GM19240 (cell line): ENCODE measurements around the gene TFAP2C.
"Not testable (repeated sequence)": the region's sequence is repeated elsewhere in the genome, so short reads cannot be mapped to it uniquely, and the experiment has no call there.

Experiments used
- DNase-seq: peaks from one replicate; pipeline ENCODE4 v3.0.0; 2011; ENCODE audit warnings: low spot score; ENCODE audit not compliant: insufficient read length

Gene TFAP2C

DNA sequence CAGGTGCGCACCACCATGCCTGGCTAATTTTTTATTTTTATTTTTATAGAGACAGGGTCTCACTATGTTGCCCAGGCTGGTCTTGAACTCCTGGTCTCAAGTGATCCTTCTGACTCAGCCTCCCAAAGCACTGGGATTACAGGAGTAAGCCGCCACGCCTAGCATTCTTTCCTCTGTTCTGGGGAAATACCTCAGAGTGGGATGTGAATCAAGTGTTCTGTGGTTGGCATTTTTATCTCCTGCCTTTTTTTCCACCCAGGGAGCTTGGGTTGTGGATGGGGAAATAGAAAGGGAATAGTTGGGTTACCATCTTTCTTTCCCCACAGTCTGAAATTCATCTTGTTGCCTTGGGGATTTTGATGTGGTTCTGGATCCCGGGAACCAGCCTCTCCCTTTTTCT is 24.1 kb downstream of the TFAP2C start:
- no peak for DNase-seq

DNA sequence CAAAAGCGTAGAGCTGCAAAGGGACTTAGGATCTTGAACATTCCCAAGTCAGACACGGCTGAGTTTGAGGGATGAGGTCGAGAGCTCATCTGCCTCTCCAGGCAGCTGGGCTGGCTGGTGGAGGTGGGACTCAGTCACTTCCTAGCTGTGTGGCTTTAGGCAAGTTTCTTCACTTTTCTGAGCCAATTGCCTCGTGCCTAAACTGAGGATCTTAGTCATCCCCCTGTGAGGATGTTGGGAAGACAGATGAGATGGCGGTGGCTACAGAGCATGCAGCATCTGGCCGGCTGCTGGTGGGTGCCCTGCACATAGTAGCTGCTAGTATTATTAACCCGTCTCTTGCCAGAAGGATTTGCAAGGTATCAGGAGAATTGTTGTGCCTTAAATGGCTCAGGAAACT is 27.5 kb downstream of the TFAP2C start:
- DNase-seq, result no peak

DNA sequence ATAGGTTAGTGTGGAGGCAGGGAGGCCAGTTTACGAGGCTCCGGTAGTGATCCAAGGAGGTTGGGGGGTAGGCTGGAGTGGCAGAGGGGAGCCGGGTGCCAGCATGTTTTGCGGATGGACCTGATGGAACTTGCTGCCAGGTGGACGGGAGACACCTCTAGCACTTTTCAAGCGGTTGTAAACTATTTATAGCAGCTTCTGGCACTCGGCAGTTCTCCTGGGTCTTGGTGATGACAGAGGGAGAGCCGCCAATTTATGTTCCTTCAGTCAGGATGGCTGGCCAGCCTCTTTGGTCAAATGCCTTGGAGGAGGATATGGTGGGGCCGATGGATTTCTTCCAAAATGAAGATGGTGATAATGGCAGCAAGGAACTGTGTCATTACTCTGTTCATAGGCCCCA is 28.8 kb downstream of the TFAP2C start:
- DNase-seq, result no peak

DNA sequence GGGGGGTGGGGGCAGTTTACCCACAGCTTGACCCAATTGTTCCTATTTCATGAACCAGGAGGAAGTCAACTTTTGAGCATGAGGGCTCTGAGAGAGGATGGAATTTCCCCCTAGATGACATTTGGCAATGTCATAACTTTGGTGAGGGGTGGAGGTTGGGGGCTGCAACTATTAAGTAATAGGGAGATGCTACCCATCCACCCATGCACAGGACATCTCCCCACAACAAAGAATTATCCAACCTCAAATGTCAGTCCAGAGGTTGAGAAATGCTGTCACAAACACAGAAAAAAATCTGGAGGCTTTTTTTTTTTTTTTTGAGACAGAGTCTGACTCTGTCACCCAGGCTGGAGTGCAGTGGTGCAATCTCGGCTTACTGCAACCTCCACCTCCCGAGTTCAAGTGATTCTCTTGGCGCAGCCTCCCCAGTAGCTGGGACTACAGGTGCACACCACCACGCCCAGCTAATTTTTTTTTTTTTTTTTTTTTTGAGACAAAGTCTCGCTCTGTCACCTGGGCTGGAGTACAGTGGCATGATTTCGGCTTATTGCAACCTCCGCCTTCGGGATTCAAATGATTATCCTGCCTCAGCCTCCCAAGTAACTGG is 29.3 kb downstream of the TFAP2C start:
- not testable (repeated sequence) for DNase-seq

DNA sequence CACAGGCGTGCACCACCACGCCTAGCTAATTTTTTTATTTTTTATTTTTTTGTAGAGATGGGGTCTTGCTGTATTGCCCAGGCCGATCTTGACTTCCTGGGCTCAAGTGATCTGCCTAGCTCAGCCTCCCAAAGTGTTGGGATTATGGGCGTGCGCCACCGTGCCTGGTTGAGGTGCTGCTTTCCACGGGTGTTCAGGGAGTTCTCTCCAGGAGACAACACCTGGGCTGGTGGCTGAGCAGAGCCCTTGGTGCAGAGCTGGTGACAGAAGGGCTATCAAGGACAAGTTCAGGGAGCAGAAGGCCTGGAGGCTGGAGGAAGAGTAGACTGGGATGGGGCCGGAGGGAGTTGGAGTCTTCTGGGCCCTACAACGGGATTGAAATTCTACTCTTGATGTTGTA is 34.6 kb downstream of the TFAP2C start:
- no peak for DNase-seq

DNA sequence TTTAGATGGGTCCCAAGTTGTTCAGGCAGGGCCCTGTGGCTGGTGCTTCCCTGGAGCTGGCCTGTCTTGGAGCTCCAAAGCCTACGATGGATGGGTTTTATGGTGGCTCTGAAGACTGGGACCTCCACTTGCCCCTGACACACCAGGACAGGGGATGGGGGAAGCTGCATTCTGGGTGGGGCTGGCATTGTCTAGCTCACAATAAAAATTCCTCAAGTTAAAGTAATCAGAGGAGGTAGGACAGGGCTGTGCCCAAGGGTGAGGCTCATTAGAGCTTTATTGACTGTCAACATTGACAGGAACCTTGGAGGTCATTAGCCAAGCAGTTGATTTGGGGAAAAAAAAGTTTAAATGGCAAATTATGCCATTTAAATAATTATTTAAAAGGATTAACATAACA is 35.7 kb downstream of the TFAP2C start:
- DNase-seq, result no peak

DNA sequence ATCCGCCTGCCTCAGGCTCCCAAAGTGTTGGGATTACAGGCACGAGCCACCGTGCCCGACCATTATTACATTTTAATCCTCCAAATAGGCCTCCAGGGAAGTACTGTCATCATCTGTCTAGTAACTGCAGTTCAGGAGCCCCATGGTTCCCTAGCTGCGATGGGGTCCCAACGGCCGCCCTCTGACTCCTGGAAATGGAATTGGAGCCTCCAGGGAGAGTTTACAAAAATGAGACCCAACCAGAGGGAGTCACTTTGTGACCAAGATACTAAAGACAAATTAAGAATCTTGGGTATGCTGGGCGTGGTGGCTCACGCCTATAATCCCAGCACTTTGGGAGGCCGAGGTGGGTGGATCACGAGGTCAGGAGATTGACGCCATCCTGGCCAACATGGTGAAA is 36.7 kb downstream of the TFAP2C start:
- DNase-seq, result no peak

DNA sequence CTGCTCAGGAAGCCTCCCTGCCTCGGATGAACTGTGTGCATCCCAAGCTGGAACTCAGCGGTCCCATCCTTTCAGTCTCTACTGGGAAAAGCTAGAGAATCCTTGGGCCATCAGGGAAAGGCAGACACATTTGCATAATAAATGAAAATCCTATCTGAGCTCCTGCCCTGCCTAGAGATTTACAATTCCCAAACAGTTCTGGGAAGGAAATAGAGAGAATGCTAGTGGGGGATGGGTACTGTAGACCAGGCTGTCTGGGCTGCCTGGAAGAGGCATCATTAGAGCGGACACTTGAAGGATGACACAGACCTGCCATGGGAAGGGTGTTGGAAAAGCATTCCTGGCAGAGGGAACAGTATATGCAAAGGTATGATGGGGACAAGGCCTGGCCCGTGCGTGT is 44.3 kb downstream of the TFAP2C start:
- no peak for DNase-seq

DNA sequence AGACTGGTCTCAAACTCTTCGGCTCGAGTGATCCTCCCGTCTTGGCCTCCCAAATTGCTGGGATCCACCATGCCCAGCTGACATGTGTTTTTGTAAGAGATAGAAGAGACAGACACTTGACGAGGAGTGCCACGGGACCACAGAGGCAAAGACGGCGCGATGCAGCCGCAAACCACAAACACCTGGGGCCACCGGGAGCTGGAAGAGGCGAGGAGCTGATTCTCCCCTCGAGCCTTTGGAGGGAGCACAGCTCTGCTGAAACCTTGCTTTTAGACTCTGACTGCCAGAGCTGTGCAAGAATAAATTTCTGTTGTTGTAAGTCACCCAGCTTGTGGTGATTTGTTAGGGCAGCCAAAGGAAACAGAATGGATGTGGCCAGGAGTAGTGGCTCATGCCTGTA is 46.9 kb downstream of the TFAP2C start:
- no peak for DNase-seq

DNA sequence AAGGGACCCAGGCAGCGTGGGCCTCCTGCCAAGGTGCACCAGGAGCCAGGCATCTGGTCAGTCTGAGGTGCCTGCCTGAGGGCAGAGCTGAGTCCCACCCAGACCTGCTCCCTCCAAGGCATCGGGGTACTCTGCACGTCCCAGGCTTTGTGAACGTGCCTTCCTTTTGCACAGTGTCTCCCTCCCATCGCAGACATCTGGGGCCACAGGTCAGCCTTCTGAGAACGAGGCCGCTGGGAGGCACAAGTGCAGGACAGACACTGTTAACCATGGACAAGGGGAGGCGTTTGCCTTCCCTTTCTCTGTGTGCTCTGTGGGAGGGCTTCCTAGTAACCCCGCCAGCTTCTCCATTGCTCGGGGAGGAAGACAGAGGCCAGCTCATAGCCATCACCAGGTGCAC is 47.6 kb downstream of the TFAP2C start:
- DNase-seq, result no peak

DNA sequence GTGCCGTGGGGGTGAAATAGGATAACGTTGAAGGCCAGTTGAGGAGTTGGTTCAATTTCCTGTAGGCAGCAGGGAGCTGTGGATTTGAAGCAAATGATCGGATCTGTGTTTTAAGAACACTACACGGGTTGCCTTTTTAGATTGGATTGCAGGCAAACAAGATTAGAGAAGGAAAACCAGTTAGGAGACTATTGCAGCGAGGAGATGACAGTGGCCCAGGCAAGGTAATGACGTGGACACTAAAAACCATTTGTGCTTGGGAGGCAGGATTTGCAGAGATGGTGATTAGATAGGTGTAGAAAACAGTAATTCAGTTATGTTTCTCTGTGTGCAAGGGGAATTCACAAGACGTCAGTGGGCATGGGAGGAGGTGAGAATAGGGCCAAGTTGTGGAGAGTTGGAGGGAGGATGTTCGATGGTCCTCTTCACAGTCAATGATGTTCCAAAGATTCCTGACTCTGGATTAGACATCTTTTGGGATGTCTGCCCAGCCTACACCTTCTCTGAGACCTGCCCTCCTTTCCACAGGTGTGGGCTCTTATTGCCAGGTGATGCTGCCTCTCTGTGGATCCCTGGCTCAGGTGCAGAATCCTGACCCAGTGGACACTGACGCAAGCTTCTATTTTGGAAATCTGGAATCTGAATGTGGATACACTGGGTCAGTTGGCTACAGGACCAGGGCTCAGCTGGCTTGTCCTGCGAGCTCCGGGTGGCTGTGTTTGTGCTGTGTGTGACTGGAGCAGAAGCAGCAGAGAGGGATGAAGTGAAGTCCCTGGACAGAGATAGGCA is 54.2 kb downstream of the TFAP2C start:
- DNase-seq, result no peak

DNA sequence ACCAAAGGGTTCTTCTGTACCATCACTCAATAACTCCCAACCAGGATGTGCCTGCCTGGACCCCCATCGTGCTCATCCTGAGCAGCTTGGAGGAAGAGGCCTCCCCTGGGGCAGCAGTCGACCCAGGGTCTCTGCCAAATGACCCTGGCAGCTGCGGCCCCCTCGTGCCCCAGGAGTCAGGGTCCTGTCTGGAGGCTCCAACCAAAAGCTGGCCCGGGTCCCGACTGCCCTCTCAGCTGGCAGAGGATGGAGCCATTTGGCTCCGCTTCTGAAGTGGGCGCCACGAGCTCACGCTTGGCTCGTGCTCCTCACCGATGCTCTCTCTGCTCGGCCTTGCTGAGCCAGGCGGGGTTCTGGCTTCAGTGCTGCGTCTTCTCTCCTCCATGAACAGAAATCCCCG is 56.8 kb downstream of the TFAP2C start:
- DNase-seq, result no peak

DNA sequence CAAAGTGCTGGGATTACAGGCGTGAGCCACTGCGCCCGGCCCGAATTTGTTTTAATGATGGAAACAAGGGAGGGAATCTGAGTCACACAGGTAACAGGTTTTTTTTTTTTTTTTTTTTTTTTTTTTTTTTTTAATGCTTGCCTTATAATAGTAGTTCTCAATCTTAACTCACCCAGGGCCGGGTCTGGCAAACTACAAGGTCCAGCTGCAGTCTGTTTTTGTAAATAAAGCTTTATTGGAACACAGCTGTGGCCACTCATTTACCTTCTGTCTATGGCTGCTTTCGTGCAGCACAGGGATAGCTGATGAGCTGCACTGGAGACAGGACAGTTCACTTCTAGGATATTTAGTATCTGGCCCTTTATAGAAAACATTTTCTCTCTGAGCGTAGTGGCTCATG is 58.0 kb downstream of the TFAP2C start:
- no peak for DNase-seq

DNA sequence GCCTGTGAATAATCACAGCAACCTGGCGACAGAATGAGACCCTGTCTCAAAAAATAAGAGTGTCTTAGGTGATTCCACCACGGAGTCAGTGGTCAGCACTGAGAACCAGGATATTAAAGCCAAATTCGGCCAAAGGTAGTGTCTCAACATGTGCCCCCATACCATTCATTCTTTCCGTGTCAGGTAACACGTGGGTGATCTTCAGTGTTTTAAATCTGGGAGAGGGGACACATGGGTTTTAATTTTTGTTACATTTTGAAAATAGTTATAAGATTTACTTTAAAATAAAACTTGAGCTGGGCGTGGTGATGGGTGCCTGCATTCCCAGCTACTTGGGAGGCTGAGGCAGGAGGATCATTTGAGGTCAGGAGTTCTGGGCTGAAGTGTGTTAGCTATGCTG is 59.0 kb downstream of the TFAP2C start:
- no peak for DNase-seq
